BLaER1 treated with 17β-estradiol and CSF1 and Interleukin-3, amounts not matched to agents 10 nM and 100 nM (cell line): Measurements from ENCODE around the gene PPT2.

Experiments
- H3K27ac ChIP-seq, 11 experiments: shearing (Covaris generic); formaldehyde crosslinking; 2 replicates each; pipeline ENCODE4 v1.8.1; 2022
- H3K27me3 ChIP-seq, 11 experiments: shearing (Covaris generic); formaldehyde crosslinking; 2 replicates each; pipeline ENCODE4 v1.8.1; 2022
- H3K36me3 ChIP-seq, 11 experiments: shearing (Covaris generic); formaldehyde crosslinking; 2 replicates each; pipeline ENCODE4 v1.8.1; 2022
- H3K4me1 ChIP-seq, 10 experiments: shearing (Covaris generic); formaldehyde crosslinking; 2 replicates each; pipeline ENCODE4 v1.8.1; 2022
- H3K4me2 ChIP-seq, 11 experiments: shearing (Covaris generic); formaldehyde crosslinking; 2 replicates each; pipeline ENCODE4 v1.8.1; 2022
- H3K4me3 ChIP-seq, 10 experiments: shearing (Covaris generic); formaldehyde crosslinking; 2 replicates each; pipeline ENCODE4 v1.8.1; 2022
- H3K9ac ChIP-seq, 11 experiments: shearing (Covaris generic); formaldehyde crosslinking; 2 replicates each; pipeline ENCODE4 v1.8.1; 2022
- H3K9me3 ChIP-seq, 11 experiments: shearing (Covaris generic); formaldehyde crosslinking; replicated peaks in 1 of 11; 2 replicates each; pipeline ENCODE4 v1.8.1; 2022
- H4K20me1 ChIP-seq, 11 experiments: shearing (Covaris generic); formaldehyde crosslinking; 2 replicates each; pipeline ENCODE4 v1.8.1; 2022
- Cebpa-rat ChIP-seq, 11 experiments: shearing (Covaris generic); IDR thresholded peaks; 2 replicates each; pipeline ENCODE4 v1.8.1; 2022

Gene PPT2

GRCh38 chr6:32176476-32177182, 22.7 kb downstream of the PPT2 start:
- Histone ChIP-seq H3K9ac (peak overlapping the region; percentile 81 to 92 (median 90)), H3K27me3 (no peaks in the 10 kb centered on the region), H3K4me1 (peaks cover 61 to 80% (median 73%) of the 10 kb centered on the region in 10 experiments), H4K20me1 (no peaks in the 10 kb centered on the region; a peak in 1 of 22 replicates), H3K4me2 (peak overlapping the region; percentile 88 to 98 (median 92)), H3K36me3 (peaks cover 12 to 25% (median 21%) of the 10 kb centered on the region in 11 experiments), H3K4me3 (peak overlapping the region; percentile 73 to 90 (median 82)), H3K27ac (peak overlapping the region; percentile 80 to 94 (median 90)), H3K9me3 (no peaks in the 10 kb centered on the region)
- TF ChIP-seq Cebpa-rat (IDR thresholded peaks at IDR 0.05): no peak

- Histone ChIP-seq H3K4me2 (peak overlapping the region; percentile 88 to 98 (median 92)), H3K4me1 (peaks cover 61 to 83% (median 77%) of the 10 kb centered on the region in 10 experiments), H4K20me1 (peaks cover 0 to under 1% (median 0%) of the 10 kb centered on the region in 11 experiments; a peak in 1 of 22 replicates), H3K27me3 (no peaks in the 10 kb centered on the region), H3K9ac (peak overlapping the region; percentile 81 to 92 (median 90)), H3K4me3 (peak overlapping the region; percentile 73 to 90 (median 82)), H3K9me3 (no peaks in the 10 kb centered on the region), H3K36me3 (peaks cover 17 to 30% (median 27%) of the 10 kb centered on the region in 11 experiments), H3K27ac (peak overlapping the region; percentile 80 to 94 (median 90))
- TF ChIP-seq Cebpa-rat (IDR thresholded peaks at IDR 0.05): no peak
Observed at GRCh38 chr6:32177183-32177787, 23.3 kb downstream of the PPT2 start.

DNA sequence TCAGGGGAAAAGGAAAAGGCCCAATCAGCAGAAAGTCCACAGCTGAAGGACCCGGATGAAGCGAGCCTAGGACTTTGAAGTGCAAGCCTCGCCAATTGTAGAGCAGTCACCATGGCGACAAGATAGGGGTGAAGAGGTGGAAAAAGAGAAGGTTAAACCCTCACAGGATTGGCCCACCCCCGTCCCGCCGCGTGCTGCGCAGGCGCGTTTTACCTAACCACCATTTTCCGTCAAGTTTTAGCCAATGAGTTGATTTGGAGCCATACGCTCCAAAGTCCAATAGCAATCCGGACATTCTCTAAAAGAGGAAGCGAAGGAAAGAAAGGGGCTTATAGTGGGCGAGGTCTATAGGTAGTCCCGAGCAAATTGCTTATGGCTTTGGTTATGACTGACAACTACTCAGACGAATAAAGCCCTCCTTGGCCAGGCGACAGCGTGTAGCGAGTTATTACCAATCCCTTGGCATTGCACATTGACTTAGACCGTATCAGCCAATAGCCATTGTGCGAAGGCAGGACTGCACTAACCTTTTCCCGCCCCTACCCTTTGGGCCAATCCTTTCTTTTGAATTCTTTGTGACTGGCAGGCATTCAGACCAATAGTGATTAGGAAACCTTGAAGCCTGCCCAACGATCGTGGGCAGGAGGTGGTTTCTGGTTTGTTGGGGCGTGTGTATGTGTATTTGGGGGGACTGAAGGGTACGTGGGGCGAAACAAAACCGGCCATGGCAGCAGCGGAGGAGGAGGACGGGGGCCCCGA, 24.0 kb downstream of the PPT2 start, which contains the start of gene RNF5:
RNF5 (plus strand) TSS at position 618 of the 759 bp plus-strand sequence; CDS start at position 725, 107 bp downstream.
- Histone ChIP-seq H3K4me1 (peaks cover 56 to 84% (median 77%) of the 10 kb centered on the region in 10 experiments), H3K4me2 (peak within 1 kb of the TSS; percentile 92 to 99 (median 96)), H3K9me3 (no peaks in the 10 kb centered on the region), H3K27ac (peak within 1 kb of the TSS; percentile 80 to 94 (median 90)), H3K9ac (peak within 1 kb of the TSS; percentile 81 to 92 (median 90)), H3K4me3 (peak within 1 kb of the TSS; percentile 73 to 90 (median 82)), H3K27me3 (no peaks in the 10 kb centered on the region), H3K36me3 (peaks cover 24 to 37% (median 34%) of the 10 kb centered on the region in 11 experiments), H4K20me1 (peaks cover 0 to 8% (median 0%) of the 10 kb centered on the region in 11 experiments; a peak in 2 of 22 replicates)
- no peak for TF ChIP-seq Cebpa-rat (IDR thresholded peaks at IDR 0.05)

GRCh38 chr6:32178547-32179440, 24.9 kb downstream of the PPT2 start:
- H3K4me3 ChIP-seq: peak overlapping the region; percentile 73 to 90 (median 80)
- peaks cover 32 to 46% (median 42%) of the 10 kb centered on the region in 11 experiments for H3K36me3 ChIP-seq

DNA sequence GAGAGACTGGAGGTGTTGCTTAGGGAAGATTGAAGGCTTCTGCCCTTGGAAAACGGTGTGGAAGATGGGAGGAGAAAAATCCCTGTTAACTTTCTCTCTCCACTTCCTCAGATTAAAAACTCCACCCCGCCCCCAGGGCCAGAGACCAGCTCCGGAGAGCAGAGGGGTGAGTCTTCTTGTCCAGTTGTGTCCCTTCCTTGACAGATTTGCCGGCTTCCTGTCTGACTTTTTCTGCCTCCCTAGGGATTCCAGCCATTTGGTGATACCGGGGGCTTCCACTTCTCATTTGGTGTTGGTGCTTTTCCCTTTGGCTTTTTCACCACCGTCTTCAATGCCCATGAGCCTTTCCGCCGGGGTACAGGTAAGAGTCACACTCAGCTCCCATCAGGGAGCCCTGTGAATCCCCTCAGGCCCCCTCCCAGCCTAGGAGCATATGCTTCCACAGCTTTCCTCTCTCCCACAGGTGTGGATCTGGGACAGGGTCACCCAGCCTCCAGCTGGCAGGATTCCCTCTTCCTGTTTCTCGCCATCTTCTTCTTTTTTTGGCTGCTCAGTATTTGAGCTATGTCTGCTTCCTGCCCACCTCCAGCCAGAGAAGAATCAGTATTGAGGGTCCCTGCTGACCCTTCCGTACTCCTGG, 25.9 kb downstream of the PPT2 start:
- Histone ChIP-seq H3K4me3 (peak overlapping the region; percentile 73 to 90 (median 80); a peak in 15 of 20 replicates), H3K36me3 (peaks cover 39 to 53% (median 49%) of the 10 kb centered on the region in 11 experiments), H3K9me3 (no peaks in the 10 kb centered on the region), H3K4me1 (peaks cover 38 to 78% (median 60%) of the 10 kb centered on the region in 10 experiments), H4K20me1 (peaks cover 0 to 18% (median 0%) of the 10 kb centered on the region in 11 experiments; a peak in 6 of 22 replicates), H3K4me2 (peak overlapping the region; percentile 88 to 99 (median 95)), H3K9ac (peak overlapping the region in 9 of 11 experiments; percentile 80 to 90 (median 86); a peak in 9 of 22 replicates), H3K27ac (peak overlapping the region in 7 of 11 experiments; percentile 1 to 93 (median 86); a peak in 4 of 22 replicates), H3K27me3 (no peaks in the 10 kb centered on the region)
- TF ChIP-seq Cebpa-rat (IDR thresholded peaks at IDR 0.05): no peak

More at GRCh38 chr6:32178547-32179440, 24.9 kb downstream of the PPT2 start:
- Histone ChIP-seq H3K27me3 (no peaks in the 10 kb centered on the region), H4K20me1 (peaks cover 0 to 11% (median 0%) of the 10 kb centered on the region in 11 experiments; a peak in 5 of 22 replicates), H3K9me3 (no peaks in the 10 kb centered on the region), H3K27ac (peak overlapping the region; percentile 56 to 94 (median 89); a peak in 21 of 22 replicates), H3K4me1 (peaks cover 48 to 82% (median 70%) of the 10 kb centered on the region in 10 experiments), H3K4me2 (peak overlapping the region; percentile 88 to 99 (median 95)), H3K9ac (peak overlapping the region; percentile 80 to 90 (median 84))
- TF ChIP-seq Cebpa-rat (IDR thresholded peaks at IDR 0.05): no peak

DNA sequence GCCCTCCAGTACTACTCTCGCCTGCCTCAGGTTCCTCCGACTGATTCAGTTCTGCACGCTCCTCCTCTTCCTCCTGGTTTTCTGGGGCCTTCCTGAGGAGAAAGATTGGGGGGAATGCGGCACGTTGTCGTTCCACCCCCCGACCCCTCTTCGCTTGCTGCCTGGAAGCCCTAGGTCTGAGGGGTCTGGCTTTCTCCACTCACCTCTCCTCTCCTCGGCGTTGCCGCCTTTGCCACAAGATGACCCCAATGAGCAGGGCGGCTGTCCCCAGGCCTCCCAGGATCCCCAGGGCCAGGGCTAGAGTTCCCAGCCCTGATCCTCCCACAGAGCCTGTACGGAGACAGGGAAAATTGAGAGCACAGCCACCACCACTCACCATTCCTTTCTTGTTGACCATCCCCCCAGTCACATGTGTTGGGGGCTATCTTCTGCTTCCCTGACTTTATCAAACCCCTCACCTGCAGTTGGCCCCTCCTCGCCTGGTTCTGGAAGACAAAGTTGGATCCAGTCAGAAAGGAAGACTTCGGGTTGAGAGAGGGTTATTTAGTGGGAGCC, 27.3 kb downstream of the PPT2 start:
- Histone ChIP-seq H4K20me1 (peaks cover 0 to 18% (median 0%) of the 10 kb centered on the region in 11 experiments; a peak in 6 of 22 replicates), H3K36me3 (peaks cover 44 to 58% (median 53%) of the 10 kb centered on the region in 11 experiments), H3K4me1 (peaks cover 31 to 75% (median 55%) of the 10 kb centered on the region in 10 experiments), H3K27me3 (no peaks in the 10 kb centered on the region), H3K27ac (peak overlapping the region in 1 of 11 experiments; percentile 4; a peak in 1 of 22 replicates), H3K9me3 (no peaks in the 10 kb centered on the region), H3K4me2 (peak overlapping the region in 5 of 11 experiments; percentile 46 to 95 (median 92); a peak in 5 of 22 replicates), H3K9ac (peak overlapping the region in 5 of 11 experiments; percentile 1 to 43 (median 13); a peak in 3 of 22 replicates), H3K4me3 (no peak overlapping the region)
- no peak for TF ChIP-seq Cebpa-rat (IDR thresholded peaks at IDR 0.05)
